Measurements from ENCODE around the gene RFC1. TPM values are rescaled to one million over a fixed set of nuclear protein-coding genes. Genes with fewer than 3 reads are reported as not detected.

RFC1 gene
- polyA plus RNA-seq, 2 donors, result 5.2 to 13.3 TPM

DNA sequence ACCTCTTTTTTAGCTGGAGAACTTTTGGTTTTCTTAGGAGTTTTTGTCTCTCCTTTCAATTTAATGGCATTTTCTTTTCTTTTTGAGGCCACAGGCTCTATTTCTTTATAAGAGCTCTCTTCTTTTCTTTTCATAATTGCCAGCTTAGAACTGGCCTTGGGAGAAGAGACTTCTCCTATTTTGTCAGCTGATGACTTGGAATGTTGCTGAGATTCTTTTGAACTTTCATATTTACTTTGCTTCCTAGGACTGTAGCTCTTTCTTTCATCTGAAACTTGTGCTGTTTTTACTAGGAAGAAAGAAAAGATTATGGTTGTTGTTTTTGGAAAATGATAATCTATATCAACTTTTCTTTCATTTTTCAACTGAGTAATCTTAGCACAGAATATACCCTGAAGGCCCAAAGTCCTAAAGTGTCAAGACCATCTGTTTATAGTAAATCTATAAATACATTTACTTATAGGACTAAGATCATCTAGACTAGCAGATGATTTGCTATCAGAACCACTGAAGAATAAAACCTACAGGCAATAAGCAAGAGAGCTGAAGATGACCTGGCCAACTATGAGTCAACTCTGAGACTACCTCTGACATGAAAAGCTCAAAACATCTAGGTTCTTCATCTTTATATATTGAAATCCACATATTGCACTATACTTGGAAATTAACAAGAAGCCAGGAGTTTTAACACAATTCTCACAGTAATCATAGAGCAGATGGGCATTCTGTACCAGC is 45.6 kb downstream of the RFC1 start:
- H3K27ac ChIP-seq (ENCODE audit: low read depth in 2 of 2, low read length in 1 of 2), result no peak overlapping the region
- no peaks in the 10 kb centered on the region for H3K9me3 ChIP-seq (ENCODE audit: control insufficient read depth in 2 of 2, insufficient read depth in 1 of 2, low read depth in 1 of 2, low read length in 1 of 2)
- no peak overlapping the region for H3K4me3 ChIP-seq (ENCODE audit: low read depth in 1 of 2, low read length in 2 of 2)
- no peaks in the 10 kb centered on the region for H3K27me3 ChIP-seq (ENCODE audit: control insufficient read depth in 1 of 2, insufficient read depth in 2 of 2, low read length in 2 of 2)
- H3K36me3 ChIP-seq (ENCODE audit: control insufficient read depth in 2 of 2, insufficient read depth in 2 of 2, low read length in 1 of 2), result peaks cover 2% of the 10 kb centered on the region in 2 donors
- H3K4me1 ChIP-seq (ENCODE audit: control insufficient read depth in 2 of 2, insufficient read depth in 2 of 2, low read length in 1 of 2), result no peaks in the 10 kb centered on the region

DNA sequence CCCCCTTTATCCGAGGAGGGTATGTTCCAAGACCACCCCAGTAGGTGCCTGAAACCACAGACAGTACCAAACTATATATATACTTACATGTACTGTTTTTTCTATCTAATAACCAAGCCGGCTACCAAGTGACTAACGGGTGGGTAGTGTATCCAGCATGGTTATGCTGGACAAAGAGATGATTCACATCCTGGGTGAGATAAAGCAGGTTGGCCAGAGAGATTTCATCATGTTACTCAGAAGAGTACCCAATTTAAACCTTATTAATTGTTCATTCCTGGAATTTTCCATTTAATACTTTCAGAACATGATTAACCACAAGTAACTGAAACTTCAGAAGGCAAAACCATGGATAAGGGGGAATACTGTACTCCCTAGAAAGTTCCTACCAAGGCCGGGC is 46.5 kb downstream of the RFC1 start:
- H3K36me3 ChIP-seq (ENCODE audit: control insufficient read depth in 2 of 2, insufficient read depth in 2 of 2, low read length in 1 of 2), result peaks cover under 1 to 8% of the 10 kb centered on the region in 2 donors
- no peaks in the 10 kb centered on the region for H3K9me3 ChIP-seq (ENCODE audit: control insufficient read depth in 2 of 2, insufficient read depth in 1 of 2, low read depth in 1 of 2, low read length in 1 of 2)

GRCh38 chr4:39312816-39313215 is 53.3 kb downstream of the RFC1 start:
- 52 to 56% methylated on average over 4 of the region's 4 CpGs for WGBS, 2 donors
- no peak overlapping the region for H3K4me3 ChIP-seq (ENCODE audit: low read depth in 1 of 2, low read length in 2 of 2)
- H3K27ac ChIP-seq (ENCODE audit: low read depth in 2 of 2, low read length in 1 of 2), result no peak overlapping the region
- H3K4me1 ChIP-seq (ENCODE audit: control insufficient read depth in 2 of 2, insufficient read depth in 2 of 2, low read length in 1 of 2), result no peaks in the 10 kb centered on the region
- no peaks in the 10 kb centered on the region for H3K27me3 ChIP-seq (ENCODE audit: control insufficient read depth in 1 of 2, insufficient read depth in 2 of 2, low read length in 2 of 2)
- no peaks in the 10 kb centered on the region for H3K9me3 ChIP-seq (ENCODE audit: control insufficient read depth in 2 of 2, insufficient read depth in 1 of 2, low read depth in 1 of 2, low read length in 1 of 2)
- H3K36me3 ChIP-seq (ENCODE audit: control insufficient read depth in 2 of 2, insufficient read depth in 2 of 2, low read length in 1 of 2), result peaks cover 10 to 12% of the 10 kb centered on the region in 2 donors

More for the DNA sequence above, 46.5 kb downstream of the RFC1 start:
- Histone ChIP-seq H3K27ac (ENCODE audit: low read depth in 2 of 2, low read length in 1 of 2) (no peak overlapping the region), H3K4me1 (ENCODE audit: control insufficient read depth in 2 of 2, insufficient read depth in 2 of 2, low read length in 1 of 2) (no peaks in the 10 kb centered on the region), H3K27me3 (ENCODE audit: control insufficient read depth in 1 of 2, insufficient read depth in 2 of 2, low read length in 2 of 2) (no peaks in the 10 kb centered on the region), H3K4me3 (ENCODE audit: low read depth in 1 of 2, low read length in 2 of 2) (no peak overlapping the region)
- 86 to 90% methylated on average over 4 of the region's 4 CpGs for WGBS, 2 donors

DNA sequence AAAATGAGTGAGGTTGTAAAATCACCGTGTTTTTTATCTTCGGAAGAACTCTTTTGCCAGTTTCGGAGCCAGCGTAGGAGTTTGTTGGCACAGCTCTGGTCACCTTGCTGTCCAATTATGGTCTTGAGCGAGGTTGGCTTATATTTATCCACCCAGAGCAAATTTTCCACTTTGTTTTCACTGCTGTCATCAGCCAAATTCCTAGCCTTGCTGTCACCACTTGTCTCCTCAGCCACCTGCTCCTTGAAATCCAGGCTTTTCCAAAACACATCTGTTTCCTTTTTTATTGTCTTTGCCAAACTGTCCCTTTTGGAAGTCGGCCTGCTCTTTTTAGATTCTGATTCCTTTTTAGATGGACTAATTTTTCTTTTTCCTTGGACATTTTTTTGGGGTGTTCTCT is 57.6 kb downstream of the RFC1 start:
- Histone ChIP-seq H3K27me3 (ENCODE audit: control insufficient read depth in 1 of 2, insufficient read depth in 2 of 2, low read length in 2 of 2) (no peaks in the 10 kb centered on the region), H3K4me3 (ENCODE audit: low read depth in 1 of 2, low read length in 2 of 2) (no peak overlapping the region), H3K36me3 (ENCODE audit: control insufficient read depth in 2 of 2, insufficient read depth in 2 of 2, low read length in 1 of 2) (peaks cover 3 to 17% of the 10 kb centered on the region in 2 donors), H3K27ac (ENCODE audit: low read depth in 2 of 2, low read length in 1 of 2) (no peak overlapping the region), H3K9me3 (ENCODE audit: control insufficient read depth in 2 of 2, insufficient read depth in 1 of 2, low read depth in 1 of 2, low read length in 1 of 2) (no peaks in the 10 kb centered on the region), H3K4me1 (ENCODE audit: control insufficient read depth in 2 of 2, insufficient read depth in 2 of 2, low read length in 1 of 2) (no peaks in the 10 kb centered on the region)
- WGBS, 2 donors, result 81 to 82% methylated on average over 6 of the region's 6 CpGs

DNA sequence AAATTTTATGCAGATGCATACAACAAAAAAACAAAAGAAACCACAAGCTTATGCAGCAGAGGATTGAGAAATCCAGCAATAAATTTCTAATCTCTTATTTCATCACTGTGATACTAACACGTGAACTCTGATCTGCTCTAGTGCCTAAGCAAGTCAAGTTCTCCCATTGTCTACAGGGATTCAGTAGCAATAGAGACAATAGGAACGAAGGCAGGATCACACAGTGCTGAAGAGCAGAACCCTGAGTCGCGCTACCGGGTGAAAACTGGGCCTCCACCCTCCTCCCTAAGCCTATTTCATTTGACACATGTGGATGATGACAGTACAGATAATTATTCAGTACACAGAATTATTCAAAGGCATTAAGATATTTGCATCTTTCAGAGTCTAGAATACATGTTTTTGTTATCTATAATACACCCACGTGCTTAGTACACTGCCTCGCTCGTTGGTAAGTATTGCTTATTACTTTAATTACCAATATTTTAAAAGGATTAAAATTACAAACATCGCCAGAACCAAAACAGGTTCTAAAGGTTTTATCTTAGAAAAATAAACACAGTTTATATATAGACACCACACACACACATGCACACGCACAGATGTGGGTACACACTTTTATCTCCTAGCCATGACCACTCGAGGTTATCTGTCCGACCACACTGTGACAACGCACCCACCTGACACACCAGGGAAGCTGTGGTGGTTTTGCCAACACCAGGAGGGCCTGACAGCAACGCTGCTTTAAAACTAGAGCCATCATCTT is 60.1 kb downstream of the RFC1 start:
- Histone ChIP-seq H3K4me1 (ENCODE audit: control insufficient read depth in 2 of 2, insufficient read depth in 2 of 2, low read length in 1 of 2) (no peaks in the 10 kb centered on the region), H3K9me3 (ENCODE audit: control insufficient read depth in 2 of 2, insufficient read depth in 1 of 2, low read depth in 1 of 2, low read length in 1 of 2) (no peaks in the 10 kb centered on the region), H3K27ac (ENCODE audit: low read depth in 2 of 2, low read length in 1 of 2) (peak overlapping the region in 1 of 2 donors; percentile 9), H3K27me3 (ENCODE audit: control insufficient read depth in 1 of 2, insufficient read depth in 2 of 2, low read length in 2 of 2) (no peaks in the 10 kb centered on the region), H3K4me3 (ENCODE audit: low read depth in 1 of 2, low read length in 2 of 2) (no peak overlapping the region), H3K36me3 (ENCODE audit: control insufficient read depth in 2 of 2, insufficient read depth in 2 of 2, low read length in 1 of 2) (peaks cover 0 to 13% of the 10 kb centered on the region in 2 donors)
- WGBS, 2 donors, result 74 to 81% methylated on average over 14 of the region's 14 CpGs

GRCh38 chr4:39304651-39305050 is 61.5 kb downstream of the RFC1 start:
- 81 to 87% methylated on average over 5 of the region's 5 CpGs for WGBS, 2 donors
- Histone ChIP-seq H3K4me3 (ENCODE audit: low read depth in 1 of 2, low read length in 2 of 2) (no peak overlapping the region), H3K9me3 (ENCODE audit: control insufficient read depth in 2 of 2, insufficient read depth in 1 of 2, low read depth in 1 of 2, low read length in 1 of 2) (no peaks in the 10 kb centered on the region), H3K36me3 (ENCODE audit: control insufficient read depth in 2 of 2, insufficient read depth in 2 of 2, low read length in 1 of 2) (peaks cover 5 to 17% of the 10 kb centered on the region in 2 donors), H3K4me1 (ENCODE audit: control insufficient read depth in 2 of 2, insufficient read depth in 2 of 2, low read length in 1 of 2) (no peaks in the 10 kb centered on the region), H3K27me3 (ENCODE audit: control insufficient read depth in 1 of 2, insufficient read depth in 2 of 2, low read length in 2 of 2) (no peaks in the 10 kb centered on the region), H3K27ac (ENCODE audit: low read depth in 2 of 2, low read length in 1 of 2) (no peak overlapping the region)

- H3K9me3 ChIP-seq (ENCODE audit: control insufficient read depth in 2 of 2, insufficient read depth in 1 of 2, low read depth in 1 of 2, low read length in 1 of 2), result no peaks in the 10 kb centered on the region
- H3K27ac ChIP-seq (ENCODE audit: low read depth in 2 of 2, low read length in 1 of 2), result no peak overlapping the region
- peaks cover 5 to 17% of the 10 kb centered on the region in 2 donors for H3K36me3 ChIP-seq (ENCODE audit: control insufficient read depth in 2 of 2, insufficient read depth in 2 of 2, low read length in 1 of 2)
- H3K4me1 ChIP-seq (ENCODE audit: control insufficient read depth in 2 of 2, insufficient read depth in 2 of 2, low read length in 1 of 2), result no peaks in the 10 kb centered on the region
- 92 to 93% methylated on average over 3 of the region's 3 CpGs for WGBS, 2 donors
- H3K4me3 ChIP-seq (ENCODE audit: low read depth in 1 of 2, low read length in 2 of 2), result no peak overlapping the region
- no peaks in the 10 kb centered on the region for H3K27me3 ChIP-seq (ENCODE audit: control insufficient read depth in 1 of 2, insufficient read depth in 2 of 2, low read length in 2 of 2)
These were observed 62.3 kb downstream of the RFC1 start for GRCh38 chr4:39303871-39304270.

- H3K4me1 ChIP-seq (ENCODE audit: control insufficient read depth in 2 of 2, insufficient read depth in 2 of 2, low read length in 1 of 2), result no peaks in the 10 kb centered on the region
- 97 to 98% methylated on average over 1 of the region's 1 CpG for WGBS, 2 donors
- H3K9me3 ChIP-seq (ENCODE audit: control insufficient read depth in 2 of 2, insufficient read depth in 1 of 2, low read depth in 1 of 2, low read length in 1 of 2), result no peaks in the 10 kb centered on the region
- H3K27me3 ChIP-seq (ENCODE audit: control insufficient read depth in 1 of 2, insufficient read depth in 2 of 2, low read length in 2 of 2), result no peaks in the 10 kb centered on the region
- H3K4me3 ChIP-seq (ENCODE audit: low read depth in 1 of 2, low read length in 2 of 2), result no peak overlapping the region
- peaks cover 5 to 13% of the 10 kb centered on the region in 2 donors for H3K36me3 ChIP-seq (ENCODE audit: control insufficient read depth in 2 of 2, insufficient read depth in 2 of 2, low read length in 1 of 2)
- no peak overlapping the region for H3K27ac ChIP-seq (ENCODE audit: low read depth in 2 of 2, low read length in 1 of 2)
These were observed 63.3 kb downstream of the RFC1 start for GRCh38 chr4:39302901-39303300.

- Histone ChIP-seq H3K27me3 (ENCODE audit: control insufficient read depth in 1 of 2, insufficient read depth in 2 of 2, low read length in 2 of 2) (no peaks in the 10 kb centered on the region), H3K9me3 (ENCODE audit: control insufficient read depth in 2 of 2, insufficient read depth in 1 of 2, low read depth in 1 of 2, low read length in 1 of 2) (no peaks in the 10 kb centered on the region), H3K27ac (ENCODE audit: low read depth in 2 of 2, low read length in 1 of 2) (no peak overlapping the region), H3K4me3 (ENCODE audit: low read depth in 1 of 2, low read length in 2 of 2) (no peak overlapping the region), H3K4me1 (ENCODE audit: control insufficient read depth in 2 of 2, insufficient read depth in 2 of 2, low read length in 1 of 2) (no peaks in the 10 kb centered on the region), H3K36me3 (ENCODE audit: control insufficient read depth in 2 of 2, insufficient read depth in 2 of 2, low read length in 1 of 2) (peaks cover 5 to 16% of the 10 kb centered on the region in 2 donors)
- 85 to 92% methylated on average over 8 of the region's 8 CpGs for WGBS, 2 donors
These were observed 70.4 kb downstream of the RFC1 start for GRCh38 chr4:39295784-39296183.
